Endothelial cell (in vitro differentiated cells): ENCODE measurements around the gene UGCG. TPM values are rescaled to one million over a fixed set of nuclear protein-coding genes. Genes with fewer than 3 reads are reported as not detected.

Experiments used
- DNase-seq: peaks from one replicate; pipeline ENCODE4 v3.0.0; 2021; ENCODE audit warnings: low spot score
- H3K27ac Mint-ChIP-seq: one replicate; pipeline ENCODE4 v1.8.0; 2021; ENCODE audit warnings: mixed read lengths, inconsistent platforms; ENCODE audit not compliant: unreplicated experiment
- H3K27me3 Mint-ChIP-seq: one replicate; pipeline ENCODE4 v1.8.0; 2021; ENCODE audit warnings: mild to moderate bottlenecking, moderate library complexity, mixed read lengths, inconsistent platforms; ENCODE audit not compliant: unreplicated experiment
- H3K36me3 Mint-ChIP-seq: one replicate; pipeline ENCODE4 v1.8.0; 2021; ENCODE audit warnings: mild to moderate bottlenecking, low read depth, mixed read lengths, inconsistent platforms; ENCODE audit not compliant: unreplicated experiment
- H3K4me1 Mint-ChIP-seq: one replicate; pipeline ENCODE4 v1.8.0; 2021; ENCODE audit warnings: mild to moderate bottlenecking, mixed read lengths, inconsistent platforms; ENCODE audit not compliant: unreplicated experiment
- H3K4me3 Mint-ChIP-seq: one replicate; pipeline ENCODE4 v1.8.0; 2021; ENCODE audit warnings: mild to moderate bottlenecking, mixed read lengths, inconsistent platforms; ENCODE audit not compliant: unreplicated experiment
- H3K9me3 Mint-ChIP-seq: one replicate; pipeline ENCODE4 v1.8.0; 2021; ENCODE audit warnings: mixed read lengths, inconsistent platforms; ENCODE audit not compliant: unreplicated experiment
- total RNA-seq: library from RNA; stranded (reverse); fragmentation: NEBNext Ultra II Directional; extraction: Animal tissue kit (Norgen Biotek cat#: 25700); gene quantifications from one replicate; pipeline ENCODE4 v1.2.1, GENCODE V29; 2021; ENCODE audit not compliant: unreplicated experiment
- TF ChIP-seq, protein P1 (sequence below): fragments of 200-600 bp; sonication (generic); IDR thresholded peaks from one replicate; pipeline ENCODE4 v1.5.0; 2021; ENCODE audit warnings: antibody characterized with exemption; ENCODE audit not compliant: unreplicated experiment

The UGCG gene
- total RNA-seq, 1 donor from 2014 or later, result 14.1 TPM

DNA sequence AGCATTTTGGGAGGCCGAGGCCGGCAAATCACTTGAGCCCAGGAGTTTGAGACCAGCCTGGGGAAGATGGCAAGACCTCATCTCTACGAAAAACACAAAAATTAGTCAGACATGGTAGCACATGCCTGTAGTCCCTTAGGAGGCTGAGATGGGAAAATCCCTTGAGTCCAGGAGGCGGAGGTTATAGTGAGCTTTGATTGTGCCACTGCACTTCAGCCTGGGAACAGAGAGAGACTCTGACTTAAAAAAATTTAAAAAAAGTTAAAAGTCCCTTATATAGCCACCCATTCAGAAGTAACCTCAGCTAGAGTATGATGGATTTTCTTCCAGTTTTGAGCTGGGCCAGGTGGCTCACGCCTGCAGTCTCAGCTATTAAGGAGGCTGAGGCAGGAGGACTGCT is 72.4 kb downstream of the UGCG start:
- H3K27ac Mint-ChIP-seq, result no peak overlapping the region
- TF ChIP-seq, protein P1, sequence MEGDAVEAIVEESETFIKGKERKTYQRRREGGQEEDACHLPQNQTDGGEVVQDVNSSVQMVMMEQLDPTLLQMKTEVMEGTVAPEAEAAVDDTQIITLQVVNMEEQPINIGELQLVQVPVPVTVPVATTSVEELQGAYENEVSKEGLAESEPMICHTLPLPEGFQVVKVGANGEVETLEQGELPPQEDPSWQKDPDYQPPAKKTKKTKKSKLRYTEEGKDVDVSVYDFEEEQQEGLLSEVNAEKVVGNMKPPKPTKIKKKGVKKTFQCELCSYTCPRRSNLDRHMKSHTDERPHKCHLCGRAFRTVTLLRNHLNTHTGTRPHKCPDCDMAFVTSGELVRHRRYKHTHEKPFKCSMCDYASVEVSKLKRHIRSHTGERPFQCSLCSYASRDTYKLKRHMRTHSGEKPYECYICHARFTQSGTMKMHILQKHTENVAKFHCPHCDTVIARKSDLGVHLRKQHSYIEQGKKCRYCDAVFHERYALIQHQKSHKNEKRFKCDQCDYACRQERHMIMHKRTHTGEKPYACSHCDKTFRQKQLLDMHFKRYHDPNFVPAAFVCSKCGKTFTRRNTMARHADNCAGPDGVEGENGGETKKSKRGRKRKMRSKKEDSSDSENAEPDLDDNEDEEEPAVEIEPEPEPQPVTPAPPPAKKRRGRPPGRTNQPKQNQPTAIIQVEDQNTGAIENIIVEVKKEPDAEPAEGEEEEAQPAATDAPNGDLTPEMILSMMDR, result no peak
- H3K27me3 Mint-ChIP-seq, result no peaks in the 10 kb centered on the region
- DNase-seq, result no peak
- no peaks in the 10 kb centered on the region for H3K9me3 Mint-ChIP-seq
- H3K36me3 Mint-ChIP-seq, result no peaks in the 10 kb centered on the region
- peaks cover 4% of the 10 kb centered on the region for H3K4me1 Mint-ChIP-seq
- H3K4me3 Mint-ChIP-seq, result no peak overlapping the region

DNA sequence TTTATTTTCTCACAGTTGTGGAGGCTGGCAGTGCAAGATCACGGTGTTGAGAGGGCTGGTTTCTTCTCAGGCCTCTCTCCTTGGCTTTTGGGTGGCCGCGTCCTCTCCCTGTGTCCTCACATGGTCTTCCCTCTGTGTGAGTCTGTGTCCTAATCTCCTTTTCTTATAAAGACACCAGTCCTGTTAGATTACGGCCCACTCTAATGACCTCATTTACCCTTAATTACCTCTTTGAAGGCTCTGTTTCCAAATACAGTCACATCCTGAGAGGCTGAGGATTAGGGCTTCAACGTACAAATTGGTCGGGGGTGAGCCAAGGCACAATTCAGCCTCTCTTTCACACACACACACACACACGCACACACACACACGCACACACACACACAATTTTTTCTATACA is 73.0 kb downstream of the UGCG start:
- peaks cover 8% of the 10 kb centered on the region for H3K4me1 Mint-ChIP-seq
- no peaks in the 10 kb centered on the region for H3K27me3 Mint-ChIP-seq
- H3K27ac Mint-ChIP-seq, result no peak overlapping the region
- DNase-seq, result no peak
- H3K36me3 Mint-ChIP-seq, result no peaks in the 10 kb centered on the region
- TF ChIP-seq, protein P1, result no peak
- no peak overlapping the region for H3K4me3 Mint-ChIP-seq
- H3K9me3 Mint-ChIP-seq, result no peaks in the 10 kb centered on the region

- H3K9me3 Mint-ChIP-seq, result no peaks in the 10 kb centered on the region
- H3K4me3 Mint-ChIP-seq, result no peak overlapping the region
- H3K27me3 Mint-ChIP-seq, result no peaks in the 10 kb centered on the region
- no peaks in the 10 kb centered on the region for H3K36me3 Mint-ChIP-seq
- no peak for DNase-seq
- H3K27ac Mint-ChIP-seq, result no peak overlapping the region
- TF ChIP-seq, protein P1, result no peak
- peaks cover 17% of the 10 kb centered on the region for H3K4me1 Mint-ChIP-seq
Measured at GRCh38 chr9:111970827-111971226, 74.2 kb downstream of the UGCG start.

- TF ChIP-seq, protein P1, result no peak
- no peak for DNase-seq
- peaks cover 36% of the 10 kb centered on the region for H3K4me1 Mint-ChIP-seq
- H3K4me3 Mint-ChIP-seq, result no peak overlapping the region
- no peak overlapping the region for H3K27ac Mint-ChIP-seq
- no peaks in the 10 kb centered on the region for H3K27me3 Mint-ChIP-seq
- H3K9me3 Mint-ChIP-seq, result no peaks in the 10 kb centered on the region
- H3K36me3 Mint-ChIP-seq, result no peaks in the 10 kb centered on the region
Measured at GRCh38 chr9:111974092-111974681, 77.6 kb downstream of the UGCG start.

DNA sequence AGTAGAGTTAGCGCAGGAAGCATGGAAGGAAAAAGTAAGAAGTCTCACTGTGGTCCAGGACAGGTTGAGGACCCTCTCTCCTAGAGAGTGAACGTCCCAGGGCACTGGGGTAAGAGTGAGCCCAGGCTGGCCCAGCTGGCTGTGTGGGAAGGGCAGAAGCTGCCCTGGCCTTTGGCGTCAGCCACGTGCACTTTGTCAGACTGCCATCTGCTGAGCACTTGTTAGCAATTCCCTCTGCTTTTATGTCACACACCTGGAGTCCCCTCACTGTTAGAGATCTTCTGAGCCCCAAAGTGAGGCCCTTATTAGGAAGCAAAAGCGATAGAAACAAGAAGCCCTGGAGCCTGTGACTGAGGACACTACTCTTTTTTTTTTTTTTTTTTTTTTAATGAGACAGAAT is 79.1 kb downstream of the UGCG start:
- Mint-ChIP-seq H3K9me3 (no peaks in the 10 kb centered on the region), H3K4me1 (peaks cover 46% of the 10 kb centered on the region), H3K27me3 (peaks cover 3% of the 10 kb centered on the region), H3K4me3 (no peak overlapping the region), H3K36me3 (no peaks in the 10 kb centered on the region), H3K27ac (no peak overlapping the region)
- TF ChIP-seq, protein P1, result no peak
- DNase-seq, result no peak
